OCI-LY7 (cell line): Measurements from ENCODE around the gene PHIP. TPM values are rescaled to one million over a fixed set of nuclear protein-coding genes. Genes with fewer than 3 reads are reported as not detected.

Experiments used
- BruUV-seq: library from RNA; stranded (reverse); fragments of 400-500 nt; replicated peaks from 2 replicates; lab custom pipeline; 2021; lab: Mats Ljungman, UMichigan
- CTCF ChIA-PET: fragments of 300-600 bp; sonication (Branson Sonifier 250); formaldehyde crosslinking; loops from one replicate; lab custom pipeline; 2022; ENCODE audit warnings: antibody characterized with exemption; ENCODE audit not compliant: unreplicated experiment; lab: Charles Lee
- POLR2A ChIA-PET: fragments of 300-600 bp; sonication (Branson Sonifier 250); formaldehyde crosslinking; loops from one replicate; lab custom pipeline; 2022; ENCODE audit warnings: antibody characterized with exemption; lab: Charles Lee
- DNase-seq: peaks from one replicate; pipeline ENCODE4 v3.0.0-alpha.2; 2015; ENCODE audit warnings: low spot score
- H2AFZ ChIP-seq: fragments of 200-600 bp; sonication (generic), shearing (Covaris generic); 2 replicates; pipeline ENCODE4 v1.6.1; 2014; ENCODE audit warnings: mild to moderate bottlenecking, antibody characterized with exemption, low read length, moderate library complexity
- H3K27ac ChIP-seq: fragments of 200-600 bp; sonication (generic); 2 replicates; pipeline ENCODE4 v1.5.1; 2014; ENCODE audit warnings: mixed run types, low read depth, mild to moderate bottlenecking, moderate library complexity, low read length, inconsistent platforms; ENCODE audit not compliant: poor library complexity, severe bottlenecking
- H3K36me3 ChIP-seq: fragments of 200-600 bp; sonication (generic); 2 replicates; pipeline ENCODE4 v1.6.1; 2014; ENCODE audit warnings: mild to moderate bottlenecking, antibody characterized with exemption, low read length, moderate library complexity, mixed read lengths; ENCODE audit not compliant: insufficient read depth
- H3K4me1 ChIP-seq: fragments of 200-600 bp; sonication (generic); 2 replicates; pipeline ENCODE4 v1.5.1; 2014; ENCODE audit warnings: mild to moderate bottlenecking, low read length; ENCODE audit not compliant: insufficient read depth, poor library complexity, severe bottlenecking
- H3K4me2 ChIP-seq: fragments of 200-600 bp; sonication (generic); 2 replicates; pipeline ENCODE4 v1.6.1; 2014; ENCODE audit warnings: mild to moderate bottlenecking, low read length
- H3K4me3 ChIP-seq: fragments of 200-600 bp; sonication (generic); 2 replicates; pipeline ENCODE4 v1.5.1; 2014; ENCODE audit warnings: mild to moderate bottlenecking, low read depth, low read length; ENCODE audit not compliant: poor library complexity, severe bottlenecking
- H3K79me2 ChIP-seq: fragments of 200-600 bp; sonication (generic); 2 replicates; pipeline ENCODE4 v1.6.1; 2016; ENCODE audit warnings: low read depth, mild to moderate bottlenecking, low read length, moderate library complexity, mixed read lengths; ENCODE audit not compliant: insufficient read depth
- H3K9me2 ChIP-seq: fragments of 200-600 bp; sonication (generic); 2 replicates; pipeline ENCODE4 v1.6.1; 2016; ENCODE audit warnings: mild to moderate bottlenecking, low read length, mixed read lengths; ENCODE audit not compliant: insufficient read depth
- H3K9me3 ChIP-seq: fragments of 200-600 bp; sonication (generic); 2 replicates; pipeline ENCODE4 v1.6.1; 2014; ENCODE audit warnings: mild to moderate bottlenecking, mixed run types, low read length, mixed read lengths
- H4K20me1 ChIP-seq: fragments of 200-600 bp; sonication (generic); 2 replicates; pipeline ENCODE4 v1.6.1; 2014; ENCODE audit warnings: mild to moderate bottlenecking, antibody characterized with exemption, low read length, moderate library complexity, mixed read lengths; ENCODE audit not compliant: insufficient read depth
- EZH2phosphoT487 ChIP-seq: fragments of 200-600 bp; sonication (generic); IDR thresholded peaks from 2 replicates; pipeline ENCODE4 v1.6.1; 2018; ENCODE audit warnings: low read depth, borderline replicate concordance, mild to moderate bottlenecking, mixed run types, antibody characterized with exemption, low read length, moderate library complexity, mixed read lengths
- intact Hi-C: fragments of 100-400 bp; cut with micrococcal nuclease; formaldehyde crosslinking; loops from one replicate; pipeline ENCODE4 v1.10.0; 2022; ENCODE audit not compliant: unreplicated experiment
- total RNA-seq, 2 experiments: library from RNA; depleted of rRNA in 1 of 2; stranded (reverse); fragments of >200 nt in 1 of 2; shearing (Covaris generic) in 1 of 2; gene quantifications; 2 replicates each; pipeline ENCODE4 v1.2.3, GENCODE V29; 2014 to 2022
- TF ChIP-seq, protein P1 (sequence below): fragments of 200-600 bp; sonication (generic); conservative IDR thresholded peaks from 2 replicates; pipeline ENCODE4 v1.5.1; 2014; ENCODE audit warnings: mild to moderate bottlenecking, antibody characterized with exemption, low read length, moderate library complexity, mixed read lengths

Gene PHIP
- total RNA-seq, 2 experiments from 2014 or later, result 32.1 to 46.6 TPM

DNA sequence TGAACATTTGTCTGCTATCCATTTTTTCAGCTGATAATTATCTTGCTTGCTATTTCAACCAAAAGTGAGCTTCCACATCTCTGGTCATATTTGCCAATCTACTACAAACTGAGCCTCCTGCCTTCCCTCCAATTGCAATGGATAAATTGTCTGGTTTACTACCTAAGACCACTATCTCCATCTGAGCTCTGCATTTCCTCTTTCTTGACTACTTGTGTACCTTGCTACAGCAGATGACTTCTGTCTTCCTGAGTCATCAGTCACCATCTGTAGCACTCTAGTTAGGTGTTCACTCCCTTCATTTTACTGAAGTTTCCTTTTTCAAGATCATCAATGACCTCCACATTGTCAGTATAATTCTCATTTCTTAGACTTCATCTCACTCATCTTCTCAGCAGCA lies 33.5 kb upstream of the PHIP start:
- no TSS peak for BruUV-seq
- no peaks in the 10 kb centered on the region for H3K79me2 ChIP-seq
- no peak for TF ChIP-seq EZH2phosphoT487
- TF ChIP-seq, protein P1, sequence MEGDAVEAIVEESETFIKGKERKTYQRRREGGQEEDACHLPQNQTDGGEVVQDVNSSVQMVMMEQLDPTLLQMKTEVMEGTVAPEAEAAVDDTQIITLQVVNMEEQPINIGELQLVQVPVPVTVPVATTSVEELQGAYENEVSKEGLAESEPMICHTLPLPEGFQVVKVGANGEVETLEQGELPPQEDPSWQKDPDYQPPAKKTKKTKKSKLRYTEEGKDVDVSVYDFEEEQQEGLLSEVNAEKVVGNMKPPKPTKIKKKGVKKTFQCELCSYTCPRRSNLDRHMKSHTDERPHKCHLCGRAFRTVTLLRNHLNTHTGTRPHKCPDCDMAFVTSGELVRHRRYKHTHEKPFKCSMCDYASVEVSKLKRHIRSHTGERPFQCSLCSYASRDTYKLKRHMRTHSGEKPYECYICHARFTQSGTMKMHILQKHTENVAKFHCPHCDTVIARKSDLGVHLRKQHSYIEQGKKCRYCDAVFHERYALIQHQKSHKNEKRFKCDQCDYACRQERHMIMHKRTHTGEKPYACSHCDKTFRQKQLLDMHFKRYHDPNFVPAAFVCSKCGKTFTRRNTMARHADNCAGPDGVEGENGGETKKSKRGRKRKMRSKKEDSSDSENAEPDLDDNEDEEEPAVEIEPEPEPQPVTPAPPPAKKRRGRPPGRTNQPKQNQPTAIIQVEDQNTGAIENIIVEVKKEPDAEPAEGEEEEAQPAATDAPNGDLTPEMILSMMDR, result no peak
- no peak overlapping the region for H3K4me2 ChIP-seq
- H3K4me1 ChIP-seq, result no peaks in the 10 kb centered on the region
- no peak overlapping the region for H3K4me3 ChIP-seq
- intact Hi-C loops, result no loop called here
- H2AFZ ChIP-seq, result no peak overlapping the region
- H4K20me1 ChIP-seq, result no peaks in the 10 kb centered on the region
- CTCF ChIA-PET, result no interaction called here
- H3K27ac ChIP-seq, result no peak overlapping the region
- POLR2A ChIA-PET, result interaction anchor here (0.7 to 1.2 kb wide), 3 partner anchors 14 to 321 kb away, joined by 3 to 4 read pairs (median 3); no protein-coding TSS in a partner anchor
- H3K9me3 ChIP-seq, result no peaks in the 10 kb centered on the region
- H3K36me3 ChIP-seq, result no peaks in the 10 kb centered on the region
- DNase-seq, result no peak
- H3K9me2 ChIP-seq, result no peaks in the 10 kb centered on the region

DNA sequence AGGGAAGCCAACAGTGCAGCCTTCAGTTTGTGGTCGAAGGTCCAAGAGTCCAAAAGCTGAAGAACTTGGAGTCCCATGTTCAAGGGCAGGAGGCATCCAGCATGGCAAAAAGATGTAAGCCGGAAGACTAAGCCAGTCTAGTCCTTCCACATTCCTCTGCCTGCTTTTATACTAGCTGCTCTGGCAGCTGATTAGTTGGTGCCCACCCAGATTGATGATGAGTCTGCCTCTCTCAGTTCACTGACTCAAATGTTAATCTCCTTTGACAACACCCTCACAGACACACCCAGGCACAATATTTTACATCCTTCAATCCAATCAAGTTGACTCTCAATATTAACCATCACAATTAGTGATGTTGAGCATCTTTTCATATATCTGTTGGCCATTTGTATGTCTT lies 23.1 kb upstream of the PHIP start:
- Histone ChIP-seq H3K9me2 (no peaks in the 10 kb centered on the region), H3K4me2 (no peak overlapping the region), H3K4me3 (no peak overlapping the region), H3K4me1 (no peaks in the 10 kb centered on the region), H3K79me2 (no peaks in the 10 kb centered on the region), H4K20me1 (no peaks in the 10 kb centered on the region), H2AFZ (no peak overlapping the region), H3K9me3 (no peaks in the 10 kb centered on the region), H3K36me3 (no peaks in the 10 kb centered on the region), H3K27ac (no peak overlapping the region)
- intact Hi-C loops, result no loop called here
- CTCF ChIA-PET, result no interaction called here
- POLR2A ChIA-PET, result no interaction called here
- TF ChIP-seq EZH2phosphoT487, result no peak
- TF ChIP-seq, protein P1, result no peak
- no peak for DNase-seq
- BruUV-seq, result no TSS peak

DNA sequence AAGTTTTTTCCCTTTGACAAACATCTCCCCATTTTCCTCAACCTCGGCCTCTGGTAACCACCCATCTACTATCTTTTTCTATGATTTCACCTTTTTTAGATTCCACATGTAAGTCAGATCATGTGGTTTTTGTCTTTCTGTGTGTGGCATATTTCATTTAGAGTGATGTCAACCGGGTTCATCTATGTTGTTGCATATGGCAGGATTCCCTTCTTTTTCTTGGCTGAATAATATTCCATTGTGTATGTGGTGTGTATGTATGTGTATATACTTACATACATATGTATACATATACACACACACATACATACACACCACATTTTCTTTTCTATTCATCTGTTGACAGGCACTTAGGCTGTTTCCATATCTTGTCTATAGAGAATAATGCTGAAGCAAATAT lies 22.2 kb upstream of the PHIP start:
- no peak for TF ChIP-seq EZH2phosphoT487
- TF ChIP-seq, protein P1, result no peak
- H3K36me3 ChIP-seq, result no peaks in the 10 kb centered on the region
- no peak for DNase-seq
- no peak overlapping the region for H3K4me2 ChIP-seq
- CTCF ChIA-PET, result no interaction called here
- H3K79me2 ChIP-seq, result no peaks in the 10 kb centered on the region
- POLR2A ChIA-PET, result interaction anchor here (0.5 kb wide), 1 partner anchor 29 kb away, joined by 4 read pairs; no protein-coding TSS in a partner anchor
- no TSS peak for BruUV-seq
- no peaks in the 10 kb centered on the region for H4K20me1 ChIP-seq
- H3K27ac ChIP-seq, result no peak overlapping the region
- H3K9me2 ChIP-seq, result no peaks in the 10 kb centered on the region
- no peaks in the 10 kb centered on the region for H3K9me3 ChIP-seq
- intact Hi-C loops, result no loop called here
- H3K4me3 ChIP-seq, result no peak overlapping the region
- H2AFZ ChIP-seq, result no peak overlapping the region
- no peaks in the 10 kb centered on the region for H3K4me1 ChIP-seq
